GM21786 (cell line): ENCODE results near the gene DTD1.
A peak's percentile ranks its signal among the peaks of the same experiment; 100 is the strongest.

ENCODE experiments used
- ATAC-seq: cut with Tn5 transposase; IDR thresholded peaks from one replicate; pipeline ENCODE4 v1.9.1; 2021; ENCODE audit not compliant: unreplicated experiment

DTD1 gene

GRCh38 chr20:18614244-18614643, 26.4 kb downstream of the DTD1 start:
- no peak for ATAC-seq

GRCh38 chr20:18615020-18615650, 27.3 kb downstream of the DTD1 start:
- ATAC-seq, result no peak

GRCh38 chr20:18621004-18621403, 33.1 kb downstream of the DTD1 start:
- no peak for ATAC-seq

GRCh38 chr20:18623156-18623910, 35.5 kb downstream of the DTD1 start:
- ATAC-seq, result no peak

GRCh38 chr20:18624948-18625347, 37.1 kb downstream of the DTD1 start:
- ATAC-seq, result no peak

DNA sequence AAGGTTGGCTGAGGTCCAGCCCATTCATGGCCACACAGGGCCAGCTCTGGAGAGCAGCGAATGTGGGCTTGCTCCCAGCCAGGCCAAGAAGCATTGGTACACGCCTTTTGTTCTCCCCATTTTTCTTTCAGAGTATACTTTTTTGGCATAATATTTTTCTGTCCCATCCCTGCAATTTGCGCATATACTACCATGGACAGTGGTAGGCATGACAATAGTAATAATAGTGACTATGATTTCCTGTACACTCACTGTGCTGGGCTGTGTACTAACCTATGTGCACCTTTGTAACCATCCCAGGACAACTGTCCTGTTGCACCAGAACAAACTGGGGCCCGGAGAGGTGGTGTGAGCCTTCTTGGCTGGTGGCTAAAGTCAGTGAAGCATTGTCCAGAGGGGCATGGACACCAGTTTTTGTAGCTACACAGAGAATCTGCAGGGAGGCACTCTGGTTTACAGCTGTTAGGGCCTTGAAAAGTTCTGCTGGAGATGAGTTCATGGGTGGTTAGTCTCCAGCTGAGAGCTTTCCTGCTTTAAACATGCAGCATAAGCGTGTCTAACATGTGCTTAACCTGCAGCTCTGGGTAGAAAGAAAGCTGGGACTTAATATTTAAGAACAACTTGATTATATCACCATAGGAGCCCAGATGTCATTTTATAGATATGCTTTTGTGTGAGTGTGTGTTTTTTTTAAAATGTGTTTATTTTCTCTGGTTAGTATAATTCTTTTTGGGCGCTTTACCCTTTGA, 38.2 kb downstream of the DTD1 start:
- ATAC-seq, result no peak

- ATAC-seq, result no peak
Measured at GRCh38 chr20:18628330-18628920, 40.6 kb downstream of the DTD1 start.

- ATAC-seq, result peak; percentile 90
Measured at GRCh38 chr20:18632196-18632789, 44.4 kb downstream of the DTD1 start.

- ATAC-seq, result no peak
Measured at GRCh38 chr20:18633411-18633810, 45.6 kb downstream of the DTD1 start.

DNA sequence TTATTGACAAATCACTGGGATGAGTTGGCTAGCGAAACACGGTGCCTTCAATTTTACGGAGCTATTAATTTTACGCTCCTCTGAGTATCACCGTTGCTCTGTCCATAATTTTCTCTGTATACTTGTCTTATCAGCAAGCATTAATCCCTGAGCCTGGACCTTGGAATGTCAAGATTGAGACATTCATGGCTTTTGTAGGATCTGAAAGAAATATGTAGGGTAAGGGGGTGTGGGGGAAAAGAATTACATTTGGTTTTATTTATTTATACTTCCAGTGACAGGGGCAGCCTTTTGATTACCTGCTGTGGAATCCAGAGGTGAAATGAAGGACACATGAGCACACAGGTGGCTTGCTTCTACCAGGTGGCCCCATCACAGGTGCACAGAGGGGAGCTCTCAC, 46.6 kb downstream of the DTD1 start:
- ATAC-seq, result no peak

GRCh38 chr20:18635380-18635779, 47.5 kb downstream of the DTD1 start:
- no peak for ATAC-seq

GRCh38 chr20:18637224-18637623, 49.4 kb downstream of the DTD1 start:
- no peak for ATAC-seq

DNA sequence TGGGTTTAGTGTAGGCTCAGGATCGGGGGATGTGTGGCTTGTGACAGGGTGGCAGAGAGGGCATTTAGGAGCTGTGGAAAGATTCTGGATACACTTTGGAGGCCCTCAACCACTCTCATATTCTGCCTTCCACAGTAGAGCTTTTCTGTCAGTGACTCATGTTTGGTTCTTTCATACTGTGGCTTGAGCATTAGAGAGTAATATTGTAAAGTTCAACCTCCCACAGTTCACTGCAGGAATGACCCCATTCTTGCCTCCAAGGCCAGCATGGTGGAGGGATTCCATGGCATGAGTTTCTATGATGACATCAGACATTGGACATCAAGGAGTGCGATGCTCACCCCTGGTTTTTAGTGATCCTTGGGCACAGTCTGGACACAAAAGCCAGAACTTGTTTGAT, 50.9 kb downstream of the DTD1 start:
- no peak for ATAC-seq

- ATAC-seq, result no peak
Measured at GRCh38 chr20:18639501-18639979, 51.7 kb downstream of the DTD1 start.

DNA sequence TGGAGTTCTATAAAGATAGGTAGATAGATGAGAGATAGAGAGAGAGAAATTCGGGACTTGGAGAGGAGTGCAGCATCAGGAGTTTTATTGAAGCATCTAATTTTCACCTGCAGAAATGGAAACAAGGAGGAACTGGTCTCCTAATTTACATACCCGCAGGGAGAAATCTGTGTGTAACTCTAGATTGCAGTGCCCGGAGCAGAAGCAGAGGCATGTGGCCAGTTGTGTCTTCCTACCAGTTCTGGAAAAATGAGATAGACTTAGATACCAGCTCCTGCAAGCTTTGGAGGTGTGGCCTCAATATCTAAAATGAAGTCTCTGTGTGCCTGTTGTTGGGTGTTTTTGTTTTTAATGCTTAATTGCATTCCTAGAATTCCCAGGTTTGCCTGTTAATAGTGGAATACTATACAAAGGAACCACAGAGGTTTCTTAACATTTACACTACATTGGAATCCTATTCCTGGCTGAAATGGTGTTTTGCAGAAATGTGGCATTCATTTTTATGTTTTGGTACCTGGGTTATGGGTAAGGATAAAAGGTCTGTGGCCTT, 57.4 kb downstream of the DTD1 start:
- no peak for ATAC-seq

DNA sequence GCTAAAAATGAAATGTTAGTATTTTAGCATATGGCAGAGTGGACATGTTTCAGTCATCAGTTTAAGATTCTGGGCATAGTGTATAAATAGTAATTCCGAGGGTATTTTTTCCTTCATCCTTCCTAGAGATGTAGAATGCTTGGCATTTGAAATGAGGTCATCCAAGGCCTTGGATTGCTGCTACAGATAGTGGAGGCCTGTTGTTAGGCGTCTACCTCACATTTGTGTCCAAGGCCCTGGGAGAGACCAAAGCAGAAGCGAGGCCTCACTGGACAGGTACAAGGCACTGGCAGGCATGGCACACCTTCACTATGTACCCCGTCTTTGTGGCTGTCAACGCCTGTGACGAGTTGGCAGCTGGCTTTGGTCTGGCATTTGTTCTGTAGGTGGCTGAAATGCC, 58.0 kb downstream of the DTD1 start:
- ATAC-seq, result no peak

- ATAC-seq, result no peak
Measured at GRCh38 chr20:18647777-18648176, 59.9 kb downstream of the DTD1 start.

DNA sequence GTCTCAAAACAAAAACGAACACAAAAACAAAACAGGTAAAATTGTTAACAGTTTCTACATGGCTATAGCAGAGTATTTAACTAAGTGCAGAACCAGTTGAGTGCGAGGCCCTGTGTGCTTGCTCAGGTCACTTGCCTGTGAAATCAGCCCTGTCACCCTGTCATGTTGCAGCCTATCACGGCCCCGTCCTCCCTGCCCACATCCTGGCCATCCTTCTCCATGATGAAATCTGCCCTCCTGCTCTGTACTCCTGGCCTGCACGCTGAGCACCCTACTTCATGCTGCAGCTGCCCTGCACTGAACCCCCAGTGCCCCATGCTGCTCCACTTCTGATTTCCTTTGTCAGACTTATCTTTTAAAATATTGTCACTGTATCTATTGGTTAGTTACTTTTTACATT, 62.4 kb downstream of the DTD1 start:
- ATAC-seq, result no peak

DNA sequence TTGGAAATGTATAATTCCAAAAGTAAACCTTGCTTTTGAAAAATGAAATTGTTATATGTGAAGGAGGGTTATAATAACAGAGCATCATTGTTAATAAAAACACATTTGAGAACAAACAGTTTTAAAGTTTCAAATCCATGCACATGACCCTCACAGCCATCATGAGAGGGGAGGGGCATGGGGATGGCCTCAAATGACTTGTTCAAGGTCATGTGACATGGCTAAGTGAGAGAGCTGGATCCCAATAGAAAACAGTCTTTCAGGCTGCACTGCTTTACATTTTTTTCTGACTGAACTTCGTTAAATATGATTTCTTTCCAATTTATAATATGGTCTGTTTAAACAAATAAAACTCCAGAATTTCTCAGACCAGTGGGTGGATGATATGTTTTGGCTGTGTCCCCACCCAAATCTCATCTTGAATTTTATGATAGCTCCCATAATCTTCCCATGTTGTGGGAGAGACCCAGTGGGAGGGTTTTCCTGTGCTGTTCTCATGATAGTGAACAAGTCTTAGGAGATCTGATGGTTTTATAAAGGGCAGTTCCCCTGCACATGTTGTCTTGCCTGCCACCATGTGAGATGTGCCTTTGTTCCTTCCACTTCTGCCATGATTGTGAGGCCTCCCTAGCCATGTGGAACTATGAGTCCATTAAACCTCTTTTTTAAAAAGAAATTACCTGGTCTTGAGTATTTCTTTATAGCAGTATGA, 66.0 kb downstream of the DTD1 start:
- no peak for ATAC-seq

GRCh38 chr20:18654448-18654773, 66.6 kb downstream of the DTD1 start:
- ATAC-seq, result no peak
